HG02759 (cell line): ENCODE results near the gene ACOT7.
"Not testable (repeated sequence)": the region's sequence is repeated elsewhere in the genome, so short reads cannot be mapped to it uniquely, and the experiment has no call there.

Experiments used
- ATAC-seq: cut with Tn5 transposase; IDR thresholded peaks from one replicate; pipeline ENCODE4 v1.9.1; 2021; ENCODE audit warnings: mild to moderate bottlenecking, moderate library complexity; ENCODE audit not compliant: unreplicated experiment

Gene ACOT7

DNA sequence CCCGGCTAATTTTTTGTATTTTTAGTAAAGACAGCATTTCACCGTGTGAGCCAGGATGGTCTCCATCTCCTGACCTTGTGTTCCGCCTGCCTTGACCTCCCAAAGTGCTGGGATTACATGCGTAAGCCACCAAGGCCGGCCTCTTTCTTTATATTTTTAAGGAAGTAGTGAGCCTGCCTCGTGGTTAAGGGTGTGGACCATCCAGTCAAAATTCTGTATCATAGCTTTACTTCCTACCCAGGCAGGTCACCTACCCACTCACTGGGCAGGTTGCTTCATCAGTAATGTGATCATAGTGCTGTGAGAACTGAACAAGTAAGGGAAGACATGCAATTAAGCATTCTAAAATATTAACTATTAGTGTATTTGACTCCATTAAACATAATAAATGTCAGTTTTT is 8.1 kb upstream of the ACOT7 start:
- ATAC-seq = no peak

DNA sequence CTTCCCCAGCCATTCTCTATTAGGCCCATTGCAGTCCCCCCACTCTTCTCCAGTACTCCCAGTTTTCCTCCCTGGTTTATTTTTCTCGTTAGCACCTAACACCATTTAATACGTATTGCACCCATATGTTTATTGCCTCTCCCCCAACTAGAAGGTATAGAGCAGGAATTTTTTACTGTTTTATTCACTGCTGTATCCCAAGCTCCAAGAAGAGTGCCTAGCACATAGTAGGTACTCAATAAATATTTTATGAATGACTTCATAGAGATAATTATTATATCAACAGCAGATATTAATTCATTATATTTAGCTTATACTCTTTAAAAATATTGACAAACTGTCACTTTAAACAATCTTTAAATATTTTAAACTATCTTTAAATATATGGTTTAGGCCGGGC is 5.7 kb upstream of the ACOT7 start:
- no peak for ATAC-seq

DNA sequence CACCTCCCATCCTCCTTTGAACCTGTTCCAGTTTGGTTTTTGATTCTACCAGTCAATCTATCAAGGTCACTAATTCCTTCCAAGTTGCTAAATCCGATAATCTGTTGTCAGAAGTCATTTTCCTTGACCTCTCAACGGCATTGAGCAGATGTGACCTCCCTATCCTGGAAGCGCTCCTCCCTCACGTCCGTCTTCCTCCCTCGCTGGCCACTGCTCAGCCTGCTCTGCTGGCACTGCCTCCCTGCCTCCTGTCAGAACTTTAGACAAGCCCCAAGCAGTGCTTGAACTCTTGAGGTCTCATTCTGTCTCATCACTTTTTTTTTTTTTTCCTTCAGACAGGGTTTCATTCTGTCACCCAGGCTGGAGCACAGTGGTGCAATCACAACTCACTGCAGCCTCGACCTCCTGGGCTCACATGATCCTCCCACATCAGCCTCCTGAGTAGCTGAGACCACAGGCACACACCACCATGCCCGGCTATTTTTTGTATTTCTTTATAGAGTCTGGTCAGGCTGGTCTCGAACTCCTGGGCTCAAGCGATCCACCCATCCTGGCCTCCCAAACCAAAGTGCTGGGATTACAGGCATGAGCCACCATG is 4.4 kb upstream of the ACOT7 start:
- no peak for ATAC-seq

- no peak for ATAC-seq
Measured at GRCh38 chr1:6396998-6397397, 3.4 kb upstream of the ACOT7 start.

DNA sequence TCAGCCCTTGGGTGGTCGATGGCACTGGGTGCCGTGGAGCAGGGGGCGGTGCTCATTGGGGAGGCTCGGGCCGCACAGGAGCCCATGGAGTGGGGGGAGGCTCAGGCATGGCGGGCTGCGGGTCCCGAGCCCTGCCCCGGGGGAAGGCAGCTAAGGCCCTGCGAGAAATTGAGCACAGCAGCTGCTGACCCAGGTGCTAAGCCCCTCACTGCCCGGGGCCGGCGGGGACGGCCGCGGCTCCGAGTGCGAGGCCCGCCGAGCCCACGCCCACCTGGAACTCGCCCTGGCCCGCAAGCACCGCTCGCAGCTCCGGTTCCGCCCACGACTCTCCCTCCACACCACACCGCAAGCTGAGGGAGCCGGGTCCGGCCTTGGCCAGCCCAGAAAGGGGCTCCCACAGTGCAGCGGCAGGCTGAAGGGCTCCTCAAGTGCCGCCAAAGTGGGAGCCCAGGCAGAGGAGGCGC is 2.2 kb upstream of the ACOT7 start:
- not testable (repeated sequence) for ATAC-seq

GRCh38 chr1:6395130-6395529 is 1.6 kb upstream of the ACOT7 start:
- not testable (repeated sequence) for ATAC-seq

DNA sequence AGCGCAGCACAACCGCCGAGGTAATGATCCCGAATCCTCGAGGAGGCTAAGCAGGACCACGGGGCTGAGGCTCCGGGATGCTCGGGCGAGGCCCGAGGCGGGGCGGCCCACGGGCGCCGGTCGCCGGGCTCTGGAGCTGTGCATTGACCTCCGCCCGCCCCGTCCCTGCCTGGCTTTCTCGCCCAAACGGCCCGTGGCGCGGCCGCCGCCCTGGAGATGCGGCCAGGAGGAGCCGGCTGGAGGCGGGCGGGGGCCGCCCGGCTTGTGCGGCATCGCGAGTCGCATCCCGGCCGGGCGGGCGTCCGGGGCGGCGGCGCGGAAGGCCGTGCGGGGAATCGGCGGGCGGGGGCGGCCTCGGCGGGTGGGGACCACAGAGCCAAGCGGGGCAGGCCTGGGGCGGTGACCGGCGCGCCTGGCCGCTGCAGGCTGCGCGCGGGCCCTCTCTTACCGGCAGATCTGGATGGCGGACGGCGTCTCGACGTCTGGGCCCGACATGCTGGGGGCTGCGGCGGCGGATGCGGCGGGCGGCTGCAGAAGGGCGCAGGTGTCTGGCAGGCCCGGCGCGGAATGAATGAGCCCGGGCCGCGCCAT is 663 bp downstream of the ACOT7 start:
- ATAC-seq = peak; percentile 11

GRCh38 chr1:6391951-6392808 is 1.4 kb downstream of the ACOT7 start:
- ATAC-seq = no peak

- ATAC-seq = no peak
Measured at GRCh38 chr1:6389971-6390370, 3.6 kb downstream of the ACOT7 start.

- no peak for ATAC-seq
Measured at GRCh38 chr1:6386371-6386949, 7.1 kb downstream of the ACOT7 start.

DNA sequence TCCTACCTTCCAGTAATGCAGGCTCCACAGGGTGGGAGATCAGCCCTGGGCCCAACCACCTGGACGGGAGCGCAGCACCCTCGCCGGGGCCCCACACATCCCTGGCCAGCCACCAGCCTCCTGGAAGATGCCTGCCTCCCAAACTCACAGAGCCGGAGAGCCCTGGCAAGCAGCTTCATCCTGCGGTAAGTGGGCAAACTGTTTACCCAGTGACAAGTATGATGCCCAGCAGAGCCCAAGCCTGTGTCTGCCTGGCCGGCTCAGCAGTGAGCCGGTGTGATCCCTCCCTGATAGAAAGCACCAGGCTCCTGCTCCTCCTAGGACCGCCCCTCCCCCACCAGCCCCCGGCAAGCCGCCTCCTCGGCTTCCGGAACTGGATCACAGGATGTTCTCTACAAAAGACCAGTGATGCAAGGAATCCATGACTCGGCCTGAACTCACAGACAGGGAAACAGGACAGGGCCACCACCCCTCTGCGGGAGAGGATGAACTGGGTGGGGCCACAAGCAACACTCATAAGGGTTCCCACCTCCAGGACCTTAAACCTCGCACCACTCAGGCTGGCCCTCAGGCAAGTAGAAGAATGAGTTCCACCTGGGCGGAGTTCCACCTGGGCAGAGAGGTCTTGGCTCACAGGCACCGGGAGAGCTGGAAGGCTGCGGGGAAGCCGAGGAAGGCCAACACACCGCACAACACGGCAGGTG is 7.9 kb downstream of the ACOT7 start:
- ATAC-seq = no peak

DNA sequence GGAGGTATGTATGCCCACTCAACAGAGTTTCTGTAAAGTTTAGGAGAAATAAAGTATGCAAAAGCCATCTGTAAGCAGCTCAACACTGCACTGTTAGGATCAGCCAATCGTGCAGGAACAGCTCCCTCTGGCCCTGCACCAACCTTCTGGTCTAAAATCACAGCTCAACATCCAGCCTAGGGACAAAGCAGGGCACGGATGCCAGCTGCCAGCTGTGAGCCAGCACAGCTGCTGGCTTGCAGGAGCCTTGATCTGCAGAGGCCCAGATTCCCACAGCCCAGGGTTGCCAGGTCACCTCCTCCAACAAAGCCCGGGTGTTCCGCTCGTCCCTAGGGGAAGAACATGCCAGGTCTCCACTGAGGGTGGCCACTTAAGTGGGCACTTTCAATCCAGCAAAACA is 8.6 kb downstream of the ACOT7 start:
- no peak for ATAC-seq

DNA sequence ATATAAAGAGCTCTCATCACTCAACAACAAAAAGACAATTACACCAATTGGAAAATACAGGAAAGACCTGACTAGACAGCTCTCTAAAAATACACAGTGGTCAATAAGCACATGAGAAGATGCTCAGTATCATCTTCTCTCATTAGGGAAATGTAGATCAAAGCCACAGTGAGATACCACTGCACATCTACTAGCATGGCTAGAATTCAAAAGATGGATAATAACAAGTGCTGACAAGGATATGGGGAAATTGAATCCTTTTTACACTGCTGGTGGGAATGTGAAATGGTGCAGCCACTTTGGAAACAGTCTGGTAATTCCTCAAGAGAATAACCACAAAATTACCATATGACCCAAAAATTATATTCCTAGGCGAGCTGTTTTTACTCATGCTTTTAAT is 9.4 kb downstream of the ACOT7 start:
- ATAC-seq = no peak

DNA sequence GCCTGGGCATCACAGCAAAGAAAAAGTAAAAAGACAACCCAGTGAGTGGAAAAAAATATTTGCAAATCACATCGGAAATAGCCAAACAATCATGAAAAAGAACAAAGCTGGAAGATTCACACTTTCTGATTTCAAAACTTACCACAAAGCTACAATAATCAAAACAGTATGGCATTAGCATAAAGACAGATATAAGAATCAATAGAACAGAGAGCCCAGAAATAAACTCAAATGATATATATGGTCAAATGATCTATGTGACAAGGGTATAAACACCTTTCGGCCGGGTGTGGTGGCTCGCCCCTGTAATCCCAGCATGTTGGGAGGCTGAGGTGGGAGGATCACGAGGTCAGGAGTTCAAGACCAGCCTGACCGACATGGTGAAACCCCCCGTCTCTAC is 13.5 kb downstream of the ACOT7 start:
- no peak for ATAC-seq

DNA sequence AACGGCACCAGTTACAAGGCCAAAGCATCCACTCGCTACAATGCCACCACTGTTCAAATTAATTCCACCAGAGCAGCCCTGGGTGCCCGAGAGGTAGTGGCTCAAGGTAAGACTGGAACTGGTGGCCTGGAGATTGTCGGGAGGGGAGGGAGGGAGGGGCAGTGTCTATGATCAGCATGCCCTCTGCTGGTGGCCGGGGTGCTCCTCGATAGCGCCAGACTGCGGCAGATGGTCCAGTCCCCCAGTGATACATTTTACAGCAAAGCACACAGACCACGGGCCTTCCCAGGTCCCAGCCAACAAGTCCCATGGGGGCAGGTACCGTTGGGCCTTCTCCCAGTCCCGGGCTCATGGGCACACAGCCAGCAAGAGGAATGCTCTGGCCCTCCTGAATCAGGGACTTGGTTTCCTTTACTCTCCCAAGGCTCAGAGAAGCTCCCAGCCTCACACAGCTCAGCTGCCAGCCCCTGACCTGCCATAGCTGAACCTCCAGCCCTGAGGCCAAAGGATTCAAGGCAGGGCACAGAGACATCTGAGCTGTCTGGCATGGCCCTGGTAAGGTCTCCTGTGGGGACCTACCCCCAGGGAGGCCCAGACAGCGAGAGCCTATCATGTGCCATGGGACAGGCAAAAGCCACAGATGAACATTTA is 15.3 kb downstream of the ACOT7 start:
- no peak for ATAC-seq

DNA sequence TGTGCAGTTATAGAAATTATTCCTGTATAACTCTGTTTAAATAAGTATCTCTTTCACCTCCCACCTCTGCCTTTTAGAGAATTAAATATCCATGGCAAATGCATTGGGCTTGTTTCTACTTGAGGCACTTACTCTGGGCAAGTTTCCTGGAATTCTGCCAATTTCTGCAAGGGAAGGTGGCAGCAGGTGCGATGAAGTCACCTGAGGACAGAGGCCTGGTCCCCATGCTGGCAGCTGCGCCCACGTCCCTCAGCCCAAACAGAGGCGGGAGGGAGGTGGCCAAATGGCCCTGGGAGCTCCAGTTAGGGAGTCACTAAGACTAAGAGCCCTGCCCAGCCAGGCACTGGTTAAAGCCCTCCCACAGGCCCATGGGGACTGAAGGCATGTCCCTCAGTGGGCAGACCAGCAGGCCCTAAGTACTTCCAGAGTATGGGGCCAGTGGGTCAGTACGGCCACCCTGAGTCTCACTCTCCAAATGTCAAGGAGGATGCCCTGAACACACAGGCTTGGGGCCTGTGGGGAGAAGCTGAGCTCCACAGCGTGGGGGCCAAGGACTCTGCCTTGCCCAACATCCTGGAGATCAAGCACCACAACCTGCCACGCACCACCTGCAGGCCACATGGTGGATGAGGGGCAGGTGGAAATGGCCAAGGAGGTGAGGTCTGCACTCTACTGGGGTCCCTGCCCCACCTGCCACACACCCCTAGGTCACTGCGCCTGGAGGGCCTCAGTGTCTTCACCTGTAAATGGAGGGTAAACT is 19.4 kb downstream of the ACOT7 start:
- ATAC-seq = no peak

GRCh38 chr1:6372236-6372635 is 21.3 kb downstream of the ACOT7 start:
- ATAC-seq = not testable (repeated sequence)

GRCh38 chr1:6370006-6370405 is 23.6 kb downstream of the ACOT7 start:
- no peak for ATAC-seq

GRCh38 chr1:6367381-6368012 is 26.1 kb downstream of the ACOT7 start:
- no peak for ATAC-seq
